ENCODE measurements around the gene PRDM9. TPM values are rescaled to one million over a fixed set of nuclear protein-coding genes. Genes with fewer than 3 reads are reported as not detected.

PRDM9 gene
- total and polyA plus RNA-seq, 9 of the 15 experiments (the other 6 are each of a cell fraction or from before 2014, with no cell fraction given), result 0.03 to 1.2 (median 0.47) TPM

- WGBS (ENCODE audit: insufficient coverage, low coverage, missing lambda C conversion rate), result 2% methylated on average over 3 of the region's 3 CpGs
- Histone ChIP-seq H3K27me3 (ENCODE audit: control insufficient read depth in 2 of 2, insufficient read depth in 2 of 2, low read length in 2 of 2) (no peaks in the 10 kb centered on the region), H3K27ac (ENCODE audit: extremely low read depth, low read depth, low read length) (no peak overlapping the region), H3K36me3 (ENCODE audit: control insufficient read depth, insufficient read depth, low read length) (no peaks in the 10 kb centered on the region), H3K4me2 (ENCODE audit: insufficient read depth, low read length) (no peak overlapping the region), H3K9me1 (ENCODE audit: control insufficient read depth, insufficient read depth, low read length) (no peaks in the 10 kb centered on the region), H4K20me1 (replicated peaks; ENCODE audit: control insufficient read depth, insufficient read depth, low read length) (no peaks in the 10 kb centered on the region), H3K9me3 (replicated peaks; ENCODE audit: control insufficient read depth, insufficient read depth, low read depth, low read length) (peaks cover 2% of the 10 kb centered on the region; the same call in 1 of the 2 replicates), H3K4me1 (replicated peaks in 1 of 2; ENCODE audit: control insufficient read depth in 2 of 2, insufficient read depth in 2 of 2, low read length in 2 of 2) (no peaks in the 10 kb centered on the region), H3K9ac (ENCODE audit: insufficient read depth in 1 of 2, low read depth in 2 of 2, low read length in 2 of 2) (no peak overlapping the region), H3K79me2 (ENCODE audit: control insufficient read depth, insufficient read depth, low read length) (no peaks in the 10 kb centered on the region), H3K4me3 (no peak overlapping the region), H2AFZ (ENCODE audit: low read depth, low read length) (no peak overlapping the region)
- ChIA-PET POLR2A (interaction anchor here (1.1 kb wide), 1 partner anchor 30 kb away, joined by 3 read pairs; no protein-coding TSS in a partner anchor), CTCF (ENCODE audit: low intra/inter-chr PET ratio) (no interaction called here)
- no TSS peak for BruUV-seq (replicated peaks)
- in situ Hi-C loops (cut with MboI) (no loop called here), intact Hi-C loops (cut with micrococcal nuclease) (no loop called here)
- FAIRE-seq, result no peak
- no peak for DNase-seq (ENCODE audit: extremely low read depth in 1 of 4, low spot score in 3 of 4)
- no peak for TF ChIP-seq SMAD3 (CRISPR knock-in tag; conservative IDR thresholded peaks at IDR 0.05)
- TF ChIP-seq ZBED1 (IDR thresholded peaks at IDR 0.05), result no peak
- TF ChIP-seq ZNF174 (CRISPR knock-in tag; IDR thresholded peaks at IDR 0.05), result no peak
- TF ChIP-seq EP300 (IDR thresholded peaks at IDR 0.05; ENCODE audit: low read length), result no peak
- no peak for TF ChIP-seq HDAC8 (tag; IDR thresholded peaks at IDR 0.05)
- TF ChIP-seq NR2F6 (CRISPR knock-in tag; IDR thresholded peaks at IDR 0.05), result no peak
- TF ChIP-seq, protein P1, sequence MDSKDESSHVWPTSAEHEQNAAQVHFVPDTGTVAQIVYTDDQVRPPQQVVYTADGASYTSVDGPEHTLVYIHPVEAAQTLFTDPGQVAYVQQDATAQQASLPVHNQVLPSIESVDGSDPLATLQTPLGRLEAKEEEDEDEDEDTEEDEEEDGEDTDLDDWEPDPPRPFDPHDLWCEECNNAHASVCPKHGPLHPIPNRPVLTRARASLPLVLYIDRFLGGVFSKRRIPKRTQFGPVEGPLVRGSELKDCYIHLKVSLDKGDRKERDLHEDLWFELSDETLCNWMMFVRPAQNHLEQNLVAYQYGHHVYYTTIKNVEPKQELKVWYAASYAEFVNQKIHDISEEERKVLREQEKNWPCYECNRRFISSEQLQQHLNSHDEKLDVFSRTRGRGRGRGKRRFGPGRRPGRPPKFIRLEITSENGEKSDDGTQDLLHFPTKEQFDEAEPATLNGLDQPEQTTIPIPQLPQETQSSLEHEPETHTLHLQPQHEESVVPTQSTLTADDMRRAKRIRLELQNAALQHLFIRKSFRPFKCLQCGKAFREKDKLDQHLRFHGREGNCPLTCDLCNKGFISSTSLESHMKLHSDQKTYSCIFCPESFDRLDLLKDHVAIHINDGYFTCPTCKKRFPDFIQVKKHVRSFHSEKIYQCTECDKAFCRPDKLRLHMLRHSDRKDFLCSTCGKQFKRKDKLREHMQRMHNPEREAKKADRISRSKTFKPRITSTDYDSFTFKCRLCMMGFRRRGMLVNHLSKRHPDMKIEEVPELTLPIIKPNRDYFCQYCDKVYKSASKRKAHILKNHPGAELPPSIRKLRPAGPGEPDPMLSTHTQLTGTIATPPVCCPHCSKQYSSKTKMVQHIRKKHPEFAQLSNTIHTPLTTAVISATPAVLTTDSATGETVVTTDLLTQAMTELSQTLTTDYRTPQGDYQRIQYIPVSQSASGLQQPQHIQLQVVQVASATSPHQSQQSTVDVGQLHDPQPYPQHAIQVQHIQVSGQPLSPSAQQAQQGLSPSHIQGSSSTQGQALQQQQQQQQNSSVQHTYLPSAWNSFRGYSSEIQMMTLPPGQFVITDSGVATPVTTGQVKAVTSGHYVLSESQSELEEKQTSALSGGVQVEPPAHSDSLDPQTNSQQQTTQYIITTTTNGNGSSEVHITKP (IDR thresholded peaks at IDR 0.05; ENCODE audit: partially characterized antibody), result no peak
- no peak for TF ChIP-seq ZKSCAN3 (CRISPR knock-in tag; IDR thresholded peaks at IDR 0.05)
- no peak for TF ChIP-seq NFYB (IDR thresholded peaks at IDR 0.05; ENCODE audit: extremely low read depth, insufficient read length)
- no peak for TF ChIP-seq PML (IDR thresholded peaks at IDR 0.05; ENCODE audit: low read length)
- no peak for TF ChIP-seq CBX1 (IDR thresholded peaks at IDR 0.05; ENCODE audit: low read depth)
- no peak for ATAC-seq
Measured at GRCh38 chr5:23457780-23458179, 49.6 kb upstream of the PRDM9 start.
